Spinal cord (tissue), 10 donors: Measurements from ENCODE around the gene NUFIP1. TPM values are rescaled to one million over a fixed set of nuclear protein-coding genes. Genes with fewer than 3 reads are reported as not detected.
A peak's percentile ranks its signal among the peaks of the same experiment; 100 is the strongest.

ENCODE experiments used
- DNase-seq, 6 donors: peaks; one replicate each; pipeline versions ENCODE4 v3.0.0 to v3.0.0-alpha.2; 2013 to 2015; ENCODE audit warnings: low spot score in 6 of 6, low read depth in 4 of 6
- H3K27ac ChIP-seq: one replicate; pipeline ENCODE4 v1.5.1; 2013; ENCODE audit warnings: low read depth, low read length, control low read depth
- H3K27me3 ChIP-seq: one replicate; pipeline ENCODE4 v1.6.1; 2013; ENCODE audit warnings: low read length; ENCODE audit not compliant: control insufficient read depth, insufficient read depth
- H3K36me3 ChIP-seq: one replicate; pipeline ENCODE4 v1.6.1; 2013; ENCODE audit warnings: low read length; ENCODE audit not compliant: control insufficient read depth, insufficient read depth
- H3K4me1 ChIP-seq: one replicate; pipeline ENCODE4 v1.6.1; 2013; ENCODE audit warnings: low read length; ENCODE audit not compliant: control insufficient read depth, insufficient read depth
- H3K4me3 ChIP-seq: one replicate; pipeline ENCODE4 v1.5.1; 2013; ENCODE audit warnings: low read depth, low read length, control low read depth
- H3K9me3 ChIP-seq: one replicate; pipeline ENCODE4 v1.6.1; 2013; ENCODE audit warnings: low read length; ENCODE audit not compliant: control insufficient read depth, insufficient read depth
- WGBS: methylation state at CpG from one replicate; pipeline ENCODE4 v1.1.5; 2013; ENCODE audit warnings: missing lambda C conversion rate; ENCODE audit not compliant: insufficient coverage; 5-methylcytosine and 5-hydroxymethylcytosine counted together
- polyA plus RNA-seq, 2 donors: library from polyadenylated mRNA; unstranded; fragments of 120-200 nt; gene quantifications; one replicate each; pipeline ENCODE4 v1.2.1, GENCODE V29; 2013; ENCODE audit not compliant: insufficient read length in 2 of 2
- total RNA-seq, 2 donors: library from RNA; depleted of rRNA in 1 of 2; stranded (reverse); fragments of 120-200 nt in 1 of 2; fragments of >200 nt in 1 of 2; gene quantifications; one replicate each; pipeline versions ENCODE4 v1.2.3 to v1.2.4, GENCODE V29; 2013 to 2014
- donor health status: healthy.

Gene NUFIP1
- total and polyA plus RNA-seq, 4 donors = 4.5 to 10.8 (median 7.7) TPM

DNA sequence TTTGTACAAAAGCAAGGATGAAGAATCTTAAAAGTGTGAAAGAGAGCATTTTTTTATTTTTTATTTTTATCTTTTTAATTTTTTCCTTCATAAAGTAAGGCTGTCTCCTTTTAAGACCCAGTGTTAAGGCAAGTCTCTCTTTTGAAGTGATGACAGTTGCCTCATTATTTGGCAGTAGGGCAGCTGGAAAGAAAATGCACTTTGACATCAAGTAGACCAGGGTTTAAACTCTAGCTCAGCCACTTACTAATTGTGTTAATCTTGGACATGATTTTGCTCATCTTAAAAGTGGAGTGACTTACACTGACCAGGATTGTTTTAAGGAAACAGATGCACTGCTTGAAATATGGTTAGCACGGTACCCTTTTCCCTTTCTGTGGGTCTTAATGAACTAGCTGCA is 18.6 kb upstream of the NUFIP1 start:
- no peaks in the 10 kb centered on the region for H3K9me3 ChIP-seq
- H3K27ac ChIP-seq = no peak overlapping the region
- H3K27me3 ChIP-seq = no peaks in the 10 kb centered on the region
- no CpG with 5 or more reads among the region's 1 CpG for WGBS
- H3K4me1 ChIP-seq = no peaks in the 10 kb centered on the region
- DNase-seq = no peak
- H3K4me3 ChIP-seq = no peak overlapping the region
- H3K36me3 ChIP-seq = peaks cover 8% of the 10 kb centered on the region

DNA sequence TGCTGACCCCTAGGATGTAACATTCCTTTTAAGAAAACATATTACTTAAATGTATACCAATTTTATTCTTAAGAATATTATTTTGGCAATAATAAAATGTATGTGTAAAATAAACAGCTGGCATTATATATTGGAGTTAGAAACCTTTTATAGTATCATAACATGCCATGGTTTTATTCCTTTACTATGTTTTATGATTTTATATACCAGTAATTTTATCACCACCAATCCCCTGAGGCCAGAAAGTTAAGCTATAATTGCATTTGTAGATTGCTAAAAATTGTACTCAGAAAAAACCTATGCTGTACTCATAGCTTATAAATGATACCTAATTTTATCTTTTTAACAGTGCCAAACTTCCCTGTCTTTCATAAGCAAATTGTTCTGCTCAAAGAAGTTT is 18.0 kb upstream of the NUFIP1 start:
- peaks cover 12% of the 10 kb centered on the region for H3K36me3 ChIP-seq
- H3K4me3 ChIP-seq = no peak overlapping the region
- no peaks in the 10 kb centered on the region for H3K9me3 ChIP-seq
- no peaks in the 10 kb centered on the region for H3K4me1 ChIP-seq
- no peak overlapping the region for H3K27ac ChIP-seq
- H3K27me3 ChIP-seq = no peaks in the 10 kb centered on the region
- no peak for DNase-seq

DNA sequence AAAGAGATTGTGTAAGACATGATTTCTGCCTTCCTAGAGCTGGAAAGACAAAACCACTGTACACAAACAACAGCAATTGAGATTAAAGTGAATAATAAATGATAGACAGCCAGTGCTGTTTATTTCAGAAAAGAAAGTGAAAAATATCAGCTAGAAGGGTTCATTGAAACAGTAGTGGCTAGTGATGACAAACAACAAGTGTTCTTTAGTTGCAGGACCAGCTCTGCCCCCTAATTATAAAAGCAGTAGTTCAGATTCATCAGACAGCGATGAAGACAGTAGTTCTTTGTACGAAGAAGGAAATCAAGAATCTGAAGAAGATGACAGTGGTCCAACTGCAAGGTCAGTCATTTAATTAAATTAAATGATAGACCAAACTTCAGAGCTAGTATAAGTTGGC is 14.8 kb upstream of the NUFIP1 start:
- no peaks in the 10 kb centered on the region for H3K4me1 ChIP-seq
- no peaks in the 10 kb centered on the region for H3K9me3 ChIP-seq
- no peaks in the 10 kb centered on the region for H3K27me3 ChIP-seq
- no peak overlapping the region for H3K27ac ChIP-seq
- peak in 1 of 6 donors; percentile 14 for DNase-seq
- no CpG with 5 or more reads among the region's 2 CpGs for WGBS
- peaks cover 20% of the 10 kb centered on the region for H3K36me3 ChIP-seq
- H3K4me3 ChIP-seq = no peak overlapping the region

DNA sequence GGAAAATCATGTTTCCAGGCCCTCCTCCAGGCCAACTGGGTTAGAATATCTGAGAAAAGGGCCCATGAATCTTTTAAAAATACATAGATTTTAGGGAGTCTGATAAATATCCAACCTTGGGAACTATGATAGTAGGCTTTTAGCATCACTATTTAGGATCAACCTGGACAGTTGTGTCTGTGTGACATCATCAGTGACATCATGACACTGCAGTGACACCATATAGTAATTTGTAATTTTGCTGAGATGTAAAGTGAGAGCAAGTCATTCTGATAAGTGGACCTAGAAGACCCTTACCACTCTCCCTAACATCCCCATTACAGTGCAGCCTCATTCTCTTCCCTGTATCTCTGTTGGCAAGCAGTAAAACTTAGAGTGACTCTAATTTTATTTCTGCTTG is 14.1 kb upstream of the NUFIP1 start:
- peaks cover 20% of the 10 kb centered on the region for H3K36me3 ChIP-seq
- no peaks in the 10 kb centered on the region for H3K9me3 ChIP-seq
- DNase-seq = no peak
- H3K27me3 ChIP-seq = no peaks in the 10 kb centered on the region
- no peak overlapping the region for H3K4me3 ChIP-seq
- H3K27ac ChIP-seq = no peak overlapping the region
- no peaks in the 10 kb centered on the region for H3K4me1 ChIP-seq

DNA sequence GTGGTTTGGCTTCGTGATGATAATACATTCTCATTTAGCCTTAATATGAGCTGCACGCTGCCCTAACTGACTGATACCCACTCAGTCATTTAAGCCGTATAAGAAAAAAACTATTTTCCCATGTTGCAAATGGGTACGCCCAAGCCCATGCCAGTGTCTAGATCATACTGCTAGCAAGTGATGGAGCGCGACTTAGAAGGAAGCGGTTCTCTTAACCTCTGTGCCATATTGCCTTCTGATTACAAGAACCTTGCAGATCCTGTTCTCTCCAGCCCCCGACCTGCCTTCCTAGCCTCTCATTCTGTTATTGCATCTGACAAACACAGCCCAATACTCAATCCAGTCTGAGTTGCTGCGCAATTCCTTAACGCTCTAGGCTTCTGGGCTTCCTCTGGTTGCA is 670 bp upstream of the NUFIP1 start:
- 9% methylated on average over 8 of the region's 10 CpGs for WGBS
- no peak for DNase-seq

DNA sequence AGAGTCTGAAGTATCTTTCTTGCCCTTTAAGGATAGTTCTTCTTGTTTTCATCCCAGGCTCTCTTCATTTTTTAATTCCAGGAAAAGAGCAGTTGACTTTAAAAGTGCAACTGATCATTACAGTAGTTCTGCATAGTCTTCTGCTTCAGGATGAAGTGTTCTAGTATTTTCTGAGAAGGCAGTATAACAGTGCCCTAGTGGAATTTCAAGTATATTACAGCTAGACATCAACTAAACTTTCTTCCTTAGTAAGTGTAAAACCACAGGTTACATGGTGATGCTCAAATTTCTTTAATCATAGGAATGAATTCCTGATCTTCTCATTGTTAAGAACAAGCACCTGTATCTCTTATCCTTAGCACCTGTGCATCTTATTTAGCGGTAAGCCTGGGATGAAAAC is 10.9 kb downstream of the NUFIP1 start:
- Histone ChIP-seq H3K9me3 (no peaks in the 10 kb centered on the region), H3K4me1 (no peaks in the 10 kb centered on the region), H3K27me3 (no peaks in the 10 kb centered on the region), H3K4me3 (no peak overlapping the region), H3K27ac (no peak overlapping the region), H3K36me3 (peaks cover 10% of the 10 kb centered on the region)
- no CpG with 5 or more reads among the region's 1 CpG for WGBS
- DNase-seq = no peak

More for the DNA sequence above, 670 bp upstream of the NUFIP1 start:
- Histone ChIP-seq H3K27ac (peak overlapping the region; percentile 86), H3K27me3 (no peaks in the 10 kb centered on the region), H3K36me3 (peaks cover 11% of the 10 kb centered on the region), H3K4me1 (peaks cover 23% of the 10 kb centered on the region), H3K9me3 (no peaks in the 10 kb centered on the region), H3K4me3 (peak overlapping the region; percentile 92)

GRCh38 chr13:44976949-44977583 is 12.2 kb downstream of the NUFIP1 start:
- Histone ChIP-seq H3K4me3 (no peak overlapping the region), H3K9me3 (no peaks in the 10 kb centered on the region), H3K4me1 (no peaks in the 10 kb centered on the region), H3K27ac (no peak overlapping the region), H3K36me3 (peaks cover 6% of the 10 kb centered on the region), H3K27me3 (no peaks in the 10 kb centered on the region)
- DNase-seq = no peak
- no CpG with 5 or more reads among the region's 1 CpG for WGBS

DNA sequence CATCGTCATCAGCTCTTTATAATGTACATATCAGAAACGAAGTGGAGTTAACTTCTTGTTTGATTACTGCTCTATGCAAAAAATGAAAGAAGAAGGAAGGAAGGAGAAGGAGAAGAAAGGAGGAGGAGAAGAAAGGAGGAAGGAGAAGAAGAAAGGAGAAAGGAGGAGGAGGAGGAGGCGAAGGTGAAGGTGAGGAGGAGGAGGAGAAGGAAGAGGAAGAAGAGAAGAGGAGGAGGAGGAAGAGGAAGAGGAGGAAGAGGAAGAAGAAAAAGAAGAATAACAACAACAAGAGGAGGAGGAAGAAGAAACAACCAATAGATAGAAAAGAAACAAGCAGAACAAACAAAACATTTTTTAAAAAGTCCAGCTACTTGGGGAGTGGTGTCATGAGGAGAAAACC is 13.1 kb downstream of the NUFIP1 start:
- H3K27ac ChIP-seq = no peak overlapping the region
- WGBS = 92% methylated on average over 1 of the region's 3 CpGs

DNA sequence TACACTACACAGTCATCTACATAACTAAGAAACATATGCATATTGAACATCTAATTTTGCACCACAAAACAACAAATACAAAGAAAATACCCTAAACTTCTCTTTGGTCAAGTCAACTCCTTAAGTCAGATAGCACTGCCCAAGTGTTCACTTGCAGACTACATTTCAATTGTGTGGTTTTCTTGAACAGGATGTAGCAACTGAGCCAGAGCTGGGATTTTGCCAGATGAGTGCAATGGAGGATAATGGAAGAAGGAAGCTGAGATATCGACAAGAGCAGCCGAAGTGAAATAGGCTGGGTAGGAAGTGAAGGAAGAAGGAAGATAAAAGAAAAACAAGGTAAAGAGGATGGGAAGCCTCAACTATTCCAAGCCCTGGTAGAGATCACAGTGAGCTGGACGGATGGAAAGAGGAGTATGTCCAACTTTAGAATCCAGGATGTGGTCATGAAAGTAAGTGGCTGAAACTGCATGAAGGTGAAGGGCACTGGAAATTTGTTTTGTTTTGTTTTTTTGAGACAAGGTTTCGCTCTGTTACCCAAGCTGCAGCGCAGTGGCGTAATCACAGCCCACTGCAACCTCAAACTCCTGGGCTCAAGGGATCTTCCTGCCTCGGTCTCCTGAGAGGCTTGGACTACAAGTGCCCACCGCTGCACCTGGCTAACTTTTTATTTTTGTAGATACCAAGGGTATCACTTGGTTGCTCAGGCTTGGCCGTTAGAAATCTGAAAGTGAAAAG is 15.0 kb downstream of the NUFIP1 start:
- H3K27ac ChIP-seq = no peak overlapping the region
- 52% methylated on average over 3 of the region's 9 CpGs for WGBS
- no peaks in the 10 kb centered on the region for H3K4me1 ChIP-seq
- H3K4me3 ChIP-seq = no peak overlapping the region
- no peaks in the 10 kb centered on the region for H3K27me3 ChIP-seq
- DNase-seq = no peak
- peaks cover 6% of the 10 kb centered on the region for H3K36me3 ChIP-seq
- no peaks in the 10 kb centered on the region for H3K9me3 ChIP-seq

More for the DNA sequence above, 13.1 kb downstream of the NUFIP1 start:
- H3K4me3 ChIP-seq = no peak overlapping the region
- no peaks in the 10 kb centered on the region for H3K9me3 ChIP-seq
- DNase-seq = no peak
- H3K4me1 ChIP-seq = no peaks in the 10 kb centered on the region
- H3K36me3 ChIP-seq = peaks cover 6% of the 10 kb centered on the region
- no peaks in the 10 kb centered on the region for H3K27me3 ChIP-seq

DNA sequence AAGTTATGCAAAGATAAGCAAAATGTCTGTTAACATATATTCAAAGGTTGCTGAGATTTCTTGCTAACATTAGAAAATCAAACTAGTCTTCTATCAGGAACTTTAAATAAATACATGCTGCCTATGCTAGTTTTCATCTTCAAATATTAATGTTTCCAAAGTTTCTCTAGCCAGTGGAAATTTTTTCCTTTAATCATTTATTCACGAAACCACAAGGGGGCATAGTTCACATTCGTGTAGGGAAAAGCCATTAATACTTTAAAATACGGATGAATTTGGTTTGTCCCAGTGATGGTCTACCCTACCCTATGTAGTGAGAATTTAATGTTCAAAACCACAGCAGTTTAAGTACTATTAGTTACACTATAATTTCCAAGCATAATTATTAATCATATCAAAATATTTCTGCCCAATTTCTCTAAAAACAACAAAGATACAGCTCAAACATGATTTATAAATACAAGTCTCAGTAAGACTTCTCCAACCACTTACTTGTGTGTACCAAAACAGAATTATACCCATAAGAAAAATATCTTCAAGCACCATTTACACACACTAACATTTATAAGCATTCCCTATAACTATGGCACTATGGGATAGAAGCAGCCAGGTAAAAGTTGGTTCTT is 16.2 kb downstream of the NUFIP1 start:
- WGBS = no CpG with 5 or more reads among the region's 3 CpGs
- no peaks in the 10 kb centered on the region for H3K9me3 ChIP-seq
- DNase-seq = peak in 2 of 6 donors; percentile 47 to 71
- peaks cover 6% of the 10 kb centered on the region for H3K36me3 ChIP-seq
- H3K27me3 ChIP-seq = no peaks in the 10 kb centered on the region
- no peak overlapping the region for H3K27ac ChIP-seq
- H3K4me1 ChIP-seq = no peaks in the 10 kb centered on the region
- H3K4me3 ChIP-seq = no peak overlapping the region
